Stomach (tissue), 9 donors: ENCODE data around the gene SLC3A2. TPM values are rescaled to one million over a fixed set of nuclear protein-coding genes. Genes with fewer than 3 reads are reported as not detected.
"Not testable (repeated sequence)": the region's sequence is repeated elsewhere in the genome, so short reads cannot be mapped to it uniquely, and the experiment has no call there.

ENCODE experiments used
- DNase-seq, 2 donors: peaks; one replicate each; pipeline versions ENCODE4 v3.0.0 to v3.0.0-alpha.2; 2013 to 2019
- H3K27ac ChIP-seq, 5 donors: fragments of 200-600 bp in 4 of 5; sonication (generic) in 4 of 5; one replicate each; pipeline ENCODE4 v1.5.1; 2013 to 2019; ENCODE audit warnings: mild to moderate bottlenecking in 1 of 5, moderate library complexity in 1 of 5
- H3K27me3 ChIP-seq, 3 donors: fragments of 200-600 bp; sonication (generic); one replicate each; pipeline ENCODE4 v1.5.1; 2017 to 2019; ENCODE audit warnings: mixed run types in 1 of 3
- H3K36me3 ChIP-seq, 4 donors: fragments of 200-600 bp; sonication (generic); 1 replicate in 3 of 4; 2 replicates in 1 of 4; pipeline ENCODE4 v1.5.1; 2016 to 2019
- H3K4me1 ChIP-seq, 4 donors: fragments of 200-600 bp; sonication (generic); one replicate each; pipeline ENCODE4 v1.5.1; 2016 to 2019
- H3K4me3 ChIP-seq, 4 donors: fragments of 200-600 bp; sonication (generic) in 3 of 4; one replicate each; pipeline ENCODE4 v1.5.1; 2016 to 2019; ENCODE audit warnings: mild to moderate bottlenecking in 1 of 4
- H3K9me3 ChIP-seq, 4 donors: fragments of 200-600 bp; sonication (generic); one replicate each; pipeline ENCODE4 v1.5.1; 2016 to 2019
- CTCF ChIP-seq, 7 experiments: fragments of 450-650 bp in 4 of 7; fragments of 200-600 bp in 3 of 7; sonication (generic) in 3 of 7; IDR thresholded peaks; one replicate each; pipeline ENCODE4 v1.5.1; 2016 to 2019; ENCODE audit warnings: antibody characterized with exemption in 7 of 7, control low read depth in 2 of 7, mild to moderate bottlenecking in 1 of 7
- EP300 ChIP-seq: sonication (generic); formaldehyde crosslinking; IDR thresholded peaks from one replicate; pipeline ENCODE4 v1.6.1; 2017; ENCODE audit warnings: antibody characterized with exemption
- POLR2A ChIP-seq, 4 donors: fragments of 450-650 bp; IDR thresholded peaks; one replicate each; pipeline ENCODE4 v1.6.1; 2016; ENCODE audit warnings: antibody characterized with exemption in 4 of 4, control low read depth in 2 of 4, mild to moderate bottlenecking in 1 of 4, moderate library complexity in 1 of 4
- POLR2AphosphoS5 ChIP-seq, 3 donors: sonication (generic); formaldehyde crosslinking; IDR thresholded peaks; one replicate each; pipeline ENCODE4 v1.6.1; 2016; ENCODE audit warnings: antibody characterized with exemption in 3 of 3
- WGBS, 5 donors: extraction: QIAGEN DNeasy Blood & Tissue Kit in 3 of 5; methylation state at CpG; one replicate each; pipeline versions ENCODE4 v1.1.5 to v1.1.7; 2013 to 2018; 5-methylcytosine and 5-hydroxymethylcytosine counted together
- intact Hi-C: fragments of 100-400 bp; cut with DNase I; formaldehyde crosslinking; loops from one replicate; pipeline ENCODE4 v1.15.1; 2023; ENCODE audit warnings: low total_unique reads
- polyA plus RNA-seq, 3 donors: library from polyadenylated mRNA; stranded (reverse); fragments of 200-250 nt; gene quantifications; one replicate each; pipeline ENCODE4 v1.2.3, GENCODE V29; 2013
- total RNA-seq, 5 donors: library from RNA; depleted of rRNA; stranded (reverse); fragments of >200 nt; gene quantifications; one replicate each; pipeline versions ENCODE4 v1.1.0 to v1.2.3, GENCODE V29; 2014 to 2016
- donor health status: healthy with polysubstance abuse.
- donor health status: Bipolar disorder and iron deficiency.
- donor health status: healthy.

SLC3A2 gene
- total and polyA plus RNA-seq, 8 donors, result 36.0 to 255 (median 127) TPM

GRCh38 chr11:62860835-62861563 lies 19.7 kb upstream of the SLC3A2 start:
- H3K27me3 ChIP-seq, result no peaks in the 10 kb centered on the region
- TF ChIP-seq POLR2A (IDR thresholded peaks at IDR 0.05) (no peak), POLR2AphosphoS5 (IDR thresholded peaks at IDR 0.05) (no peak), CTCF (IDR thresholded peaks at IDR 0.05) (no peak), EP300 (no peak)
- no peaks in the 10 kb centered on the region for H3K9me3 ChIP-seq
- no peak for DNase-seq
- intact Hi-C loops, result no loop called here
- H3K36me3 ChIP-seq, result no peaks in the 10 kb centered on the region
- WGBS, 5 donors, result 52 to 62% (median 58%) methylated on average over 5 of the region's 5 CpGs
- H3K4me1 ChIP-seq, result peaks cover 8 to 34% (median 22%) of the 10 kb centered on the region in 4 donors
- no peak overlapping the region for H3K27ac ChIP-seq
- no peak overlapping the region for H3K4me3 ChIP-seq

GRCh38 chr11:62861564-62862192 lies 19.0 kb upstream of the SLC3A2 start:
- peaks cover 6 to 27% (median 15%) of the 10 kb centered on the region in 4 donors for H3K4me1 ChIP-seq
- H3K27me3 ChIP-seq, DNase-seq, H3K4me3 ChIP-seq, H3K9me3 ChIP-seq, intact Hi-C loops, H3K27ac ChIP-seq, H3K36me3 ChIP-seq: not testable (repeated sequence)
- WGBS, 5 donors, result 90 to 94% (median 92%) methylated on average over 16 of the region's 16 CpGs

GRCh38 chr11:62863687-62864335 lies 16.9 kb upstream of the SLC3A2 start:
- no peak for DNase-seq
- Histone ChIP-seq H3K4me1 (peaks cover 0 to 11% (median 4%) of the 10 kb centered on the region in 4 donors), H3K9me3 (no peaks in the 10 kb centered on the region), H3K4me3 (no peak overlapping the region), H3K36me3 (no peaks in the 10 kb centered on the region), H3K27ac (no peak overlapping the region), H3K27me3 (no peaks in the 10 kb centered on the region)
- WGBS, 5 donors, result 70 to 79% (median 76%) methylated on average over 4 of the region's 4 CpGs
- intact Hi-C loops, result no loop called here
- no peak for TF ChIP-seq POLR2AphosphoS5 (IDR thresholded peaks at IDR 0.05)
- no peak for TF ChIP-seq CTCF (IDR thresholded peaks at IDR 0.05)
- no peak for TF ChIP-seq EP300

GRCh38 chr11:62865635-62866034 lies 15.1 kb upstream of the SLC3A2 start:
- Histone ChIP-seq H3K4me1 (peaks cover 0 to 9% (median 4%) of the 10 kb centered on the region in 4 donors), H3K4me3 (no peak overlapping the region), H3K9me3 (no peaks in the 10 kb centered on the region), H3K27ac (no peak overlapping the region), H3K36me3 (no peaks in the 10 kb centered on the region), H3K27me3 (no peaks in the 10 kb centered on the region)
- intact Hi-C loops, result no loop called here
- TF ChIP-seq POLR2A (IDR thresholded peaks at IDR 0.05) (no peak), POLR2AphosphoS5 (IDR thresholded peaks at IDR 0.05) (no peak), EP300 (no peak), CTCF (IDR thresholded peaks at IDR 0.05) (no peak)
- WGBS, 5 donors, result 79 to 91% (median 87%) methylated on average over 6 of the region's 6 CpGs
- DNase-seq, result no peak
